ENCODE measurements around the gene MPIG6B.

- TF ChIP-seq, protein P1, sequence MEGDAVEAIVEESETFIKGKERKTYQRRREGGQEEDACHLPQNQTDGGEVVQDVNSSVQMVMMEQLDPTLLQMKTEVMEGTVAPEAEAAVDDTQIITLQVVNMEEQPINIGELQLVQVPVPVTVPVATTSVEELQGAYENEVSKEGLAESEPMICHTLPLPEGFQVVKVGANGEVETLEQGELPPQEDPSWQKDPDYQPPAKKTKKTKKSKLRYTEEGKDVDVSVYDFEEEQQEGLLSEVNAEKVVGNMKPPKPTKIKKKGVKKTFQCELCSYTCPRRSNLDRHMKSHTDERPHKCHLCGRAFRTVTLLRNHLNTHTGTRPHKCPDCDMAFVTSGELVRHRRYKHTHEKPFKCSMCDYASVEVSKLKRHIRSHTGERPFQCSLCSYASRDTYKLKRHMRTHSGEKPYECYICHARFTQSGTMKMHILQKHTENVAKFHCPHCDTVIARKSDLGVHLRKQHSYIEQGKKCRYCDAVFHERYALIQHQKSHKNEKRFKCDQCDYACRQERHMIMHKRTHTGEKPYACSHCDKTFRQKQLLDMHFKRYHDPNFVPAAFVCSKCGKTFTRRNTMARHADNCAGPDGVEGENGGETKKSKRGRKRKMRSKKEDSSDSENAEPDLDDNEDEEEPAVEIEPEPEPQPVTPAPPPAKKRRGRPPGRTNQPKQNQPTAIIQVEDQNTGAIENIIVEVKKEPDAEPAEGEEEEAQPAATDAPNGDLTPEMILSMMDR (tag by site-specific recombination; IDR thresholded peaks at IDR 0.05): peak; percentile 93
- TF ChIP-seq REPIN1 (tag by site-specific recombination; IDR thresholded peaks at IDR 0.05; ENCODE audit: low read depth) (0 out of 2 replicates have a peak, but pooled peaks have one; percentile 19), ATF2 (tag by site-specific recombination; IDR thresholded peaks at IDR 0.05; ENCODE audit: low read depth) (no peak), YY1 (tag by site-specific recombination; IDR thresholded peaks at IDR 0.05) (no peak), RBAK (tag by site-specific recombination; IDR thresholded peaks at IDR 0.05) (no peak), ZNF19 (tag by site-specific recombination; IDR thresholded peaks at IDR 0.05; ENCODE audit: low read depth) (no peak), MZF1 (tag by site-specific recombination; IDR thresholded peaks at IDR 0.05; ENCODE audit: borderline replicate concordance) (no peak), ZBTB8A (tag by site-specific recombination; IDR thresholded peaks at IDR 0.05) (0 out of 2 replicates have a peak, but pooled peaks have one; percentile 36), SCRT2 (tag by site-specific recombination; IDR thresholded peaks at IDR 0.05) (peak; percentile 23; the same call in 1 of the 2 replicates)
These were observed 46.7 kb downstream of the MPIG6B start for GRCh38 chr6:31769684-31770371.
